ENCODE data around the gene CHFR.
A peak's percentile ranks its signal among the peaks of the same experiment; 100 is the strongest.
"Not testable (repeated sequence)": the region's sequence is repeated elsewhere in the genome, so short reads cannot be mapped to it uniquely, and the experiment has no call there.

The CHFR gene

GRCh38 chr12:132909030-132909368, 21.6 kb upstream of the CHFR start:
- H3K27me3 ChIP-seq (ENCODE audit: control insufficient read depth, insufficient read depth, low read length), result peaks cover 12% of the 10 kb centered on the region
- H3K4me1 ChIP-seq (ENCODE audit: control insufficient read depth, insufficient read depth, low read length), result peaks cover 2% of the 10 kb centered on the region; the same call in 1 of the 2 replicates
- peak overlapping the region; percentile 71 for H3K4me3 ChIP-seq (ENCODE audit: low read depth, low read length)
- H3K9ac ChIP-seq (ENCODE audit: low read depth, low read length), result no peak overlapping the region
- peaks cover 19% of the 10 kb centered on the region; the same call in 1 of the 2 replicates for H3K9me3 ChIP-seq (ENCODE audit: control insufficient read depth, insufficient read depth, low read length)
- H3K27ac ChIP-seq (ENCODE audit: low read depth, low read length), result no peak overlapping the region
- no peaks in the 10 kb centered on the region for H3K36me3 ChIP-seq (ENCODE audit: control insufficient read depth, insufficient read depth, low read length)

GRCh38 chr12:132908145-132909029, 21.0 kb upstream of the CHFR start:
- Histone ChIP-seq H3K9me3 (ENCODE audit: control insufficient read depth, insufficient read depth, low read length) (peaks cover 13% of the 10 kb centered on the region; the same call in 1 of the 2 replicates), H3K4me1 (ENCODE audit: control insufficient read depth, insufficient read depth, low read length) (peaks cover 2% of the 10 kb centered on the region; the same call in 1 of the 2 replicates), H3K4me3 (ENCODE audit: low read depth, low read length) (peak overlapping the region; percentile 71), H3K27ac (ENCODE audit: low read depth, low read length) (no peak overlapping the region), H3K9ac (ENCODE audit: low read depth, low read length) (peak overlapping the region; percentile 43; the same call in 1 of the 2 replicates), H3K36me3 (ENCODE audit: control insufficient read depth, insufficient read depth, low read length) (no peaks in the 10 kb centered on the region), H3K27me3 (ENCODE audit: control insufficient read depth, insufficient read depth, low read length) (peaks cover 12% of the 10 kb centered on the region)

- H3K4me1 ChIP-seq (ENCODE audit: control insufficient read depth, insufficient read depth, low read length); H3K9ac ChIP-seq (ENCODE audit: low read depth, low read length); H3K27ac ChIP-seq (ENCODE audit: low read depth, low read length); H3K36me3 ChIP-seq (ENCODE audit: control insufficient read depth, insufficient read depth, low read length): not testable (repeated sequence)
- peaks cover 12% of the 10 kb centered on the region for H3K27me3 ChIP-seq (ENCODE audit: control insufficient read depth, insufficient read depth, low read length)
- peaks cover 12% of the 10 kb centered on the region; the same call in 1 of the 2 replicates for H3K9me3 ChIP-seq (ENCODE audit: control insufficient read depth, insufficient read depth, low read length)
- H3K4me3 ChIP-seq (ENCODE audit: low read depth, low read length), result peak overlapping the region; percentile 71
Measured at GRCh38 chr12:132907789-132908144, 20.4 kb upstream of the CHFR start.

- Histone ChIP-seq H3K4me3 (ENCODE audit: low read depth, low read length) (no peak overlapping the region), H3K4me1 (ENCODE audit: control insufficient read depth, insufficient read depth, low read length) (peaks cover 2% of the 10 kb centered on the region; the same call in 1 of the 2 replicates), H3K9me3 (ENCODE audit: control insufficient read depth, insufficient read depth, low read length) (peaks cover 12% of the 10 kb centered on the region; the same call in 1 of the 2 replicates), H3K27me3 (ENCODE audit: control insufficient read depth, insufficient read depth, low read length) (peaks cover 12% of the 10 kb centered on the region), H3K36me3 (ENCODE audit: control insufficient read depth, insufficient read depth, low read length) (no peaks in the 10 kb centered on the region), H3K27ac (ENCODE audit: low read depth, low read length) (no peak overlapping the region), H3K9ac (ENCODE audit: low read depth, low read length) (no peak overlapping the region)
Measured at GRCh38 chr12:132907216-132907615, 19.8 kb upstream of the CHFR start.

GRCh38 chr12:132904718-132905328, 17.4 kb upstream of the CHFR start:
- Histone ChIP-seq H3K27ac (ENCODE audit: low read depth, low read length) (no peak overlapping the region), H3K4me1 (ENCODE audit: control insufficient read depth, insufficient read depth, low read length) (peaks cover 2% of the 10 kb centered on the region; the same call in 1 of the 2 replicates), H3K9me3 (ENCODE audit: control insufficient read depth, insufficient read depth, low read length) (no peaks in the 10 kb centered on the region), H3K9ac (ENCODE audit: low read depth, low read length) (no peak overlapping the region), H3K4me3 (ENCODE audit: low read depth, low read length) (no peak overlapping the region), H3K36me3 (ENCODE audit: control insufficient read depth, insufficient read depth, low read length) (no peaks in the 10 kb centered on the region), H3K27me3 (ENCODE audit: control insufficient read depth, insufficient read depth, low read length) (peaks cover 12% of the 10 kb centered on the region)

- H3K9ac ChIP-seq (ENCODE audit: low read depth, low read length), result no peak overlapping the region
- H3K27ac ChIP-seq (ENCODE audit: low read depth, low read length), result no peak overlapping the region
Measured at GRCh38 chr12:132899033-132899432, 11.6 kb upstream of the CHFR start.

GRCh38 chr12:132888852-132889251, 1.4 kb upstream of the CHFR start:
- Histone ChIP-seq H3K4me1 (ENCODE audit: control insufficient read depth, insufficient read depth, low read length) (peaks cover 13% of the 10 kb centered on the region), H3K36me3 (ENCODE audit: control insufficient read depth, insufficient read depth, low read length) (peaks cover 5% of the 10 kb centered on the region; the same call in 1 of the 2 replicates), H3K4me3 (ENCODE audit: low read depth, low read length) (peak overlapping the region; percentile 81), H3K27me3 (ENCODE audit: control insufficient read depth, insufficient read depth, low read length) (no peaks in the 10 kb centered on the region), H3K9ac (ENCODE audit: low read depth, low read length) (peak overlapping the region; percentile 83), H3K27ac (ENCODE audit: low read depth, low read length) (peak overlapping the region; percentile 75), H3K9me3 (ENCODE audit: control insufficient read depth, insufficient read depth, low read length) (no peaks in the 10 kb centered on the region)

More at GRCh38 chr12:132899033-132899432, 11.6 kb upstream of the CHFR start:
- no peaks in the 10 kb centered on the region for H3K4me1 ChIP-seq (ENCODE audit: control insufficient read depth, insufficient read depth, low read length)
- H3K36me3 ChIP-seq (ENCODE audit: control insufficient read depth, insufficient read depth, low read length), result no peaks in the 10 kb centered on the region
- H3K4me3 ChIP-seq (ENCODE audit: low read depth, low read length), result no peak overlapping the region
- H3K27me3 ChIP-seq (ENCODE audit: control insufficient read depth, insufficient read depth, low read length), result no peaks in the 10 kb centered on the region
- no peaks in the 10 kb centered on the region for H3K9me3 ChIP-seq (ENCODE audit: control insufficient read depth, insufficient read depth, low read length)

- Histone ChIP-seq H3K4me3 (ENCODE audit: low read depth, low read length) (peak overlapping the region; percentile 81), H3K4me1 (ENCODE audit: control insufficient read depth, insufficient read depth, low read length) (peaks cover 13% of the 10 kb centered on the region), H3K27ac (ENCODE audit: low read depth, low read length) (peak overlapping the region; percentile 28), H3K9ac (ENCODE audit: low read depth, low read length) (no peak overlapping the region; the same call in 1 of the 2 replicates), H3K9me3 (ENCODE audit: control insufficient read depth, insufficient read depth, low read length) (no peaks in the 10 kb centered on the region), H3K36me3 (ENCODE audit: control insufficient read depth, insufficient read depth, low read length) (peaks cover 19% of the 10 kb centered on the region), H3K27me3 (ENCODE audit: control insufficient read depth, insufficient read depth, low read length) (no peaks in the 10 kb centered on the region)
Measured at GRCh38 chr12:132886529-132887477, 602 bp downstream of the CHFR start.

GRCh38 chr12:132881818-132882217, 5.6 kb downstream of the CHFR start:
- Histone ChIP-seq H3K9me3 (ENCODE audit: control insufficient read depth, insufficient read depth, low read length) (no peaks in the 10 kb centered on the region), H3K27me3 (ENCODE audit: control insufficient read depth, insufficient read depth, low read length) (no peaks in the 10 kb centered on the region), H3K9ac (ENCODE audit: low read depth, low read length) (no peak overlapping the region), H3K4me3 (ENCODE audit: low read depth, low read length) (no peak overlapping the region), H3K4me1 (ENCODE audit: control insufficient read depth, insufficient read depth, low read length) (no peaks in the 10 kb centered on the region), H3K36me3 (ENCODE audit: control insufficient read depth, insufficient read depth, low read length) (peaks cover 31% of the 10 kb centered on the region), H3K27ac (ENCODE audit: low read depth, low read length) (no peak overlapping the region)

GRCh38 chr12:132874620-132875019, 12.8 kb downstream of the CHFR start:
- H3K4me3 ChIP-seq (ENCODE audit: low read depth, low read length), result not testable (repeated sequence)

More at GRCh38 chr12:132874620-132875019, 12.8 kb downstream of the CHFR start:
- not testable (repeated sequence) for H3K9ac ChIP-seq (ENCODE audit: low read depth, low read length); H3K9me3 ChIP-seq (ENCODE audit: control insufficient read depth, insufficient read depth, low read length); H3K4me1 ChIP-seq (ENCODE audit: control insufficient read depth, insufficient read depth, low read length); H3K27me3 ChIP-seq (ENCODE audit: control insufficient read depth, insufficient read depth, low read length); H3K27ac ChIP-seq (ENCODE audit: low read depth, low read length)
- peaks cover 59% of the 10 kb centered on the region for H3K36me3 ChIP-seq (ENCODE audit: control insufficient read depth, insufficient read depth, low read length)
